AG04449 (cell line): ENCODE results near the gene NEU1.

Experiments used
- CTCF ChIA-PET: fragments of 350-600 bp; formaldehyde crosslinking; extraction: SDS; loops from one replicate; lab custom pipeline; 2021; ENCODE audit warnings: antibody characterized with exemption; lab: Yijun Ruan, JAX
- POLR2A ChIA-PET: fragments of 400-600, 350-600 bp; formaldehyde crosslinking; extraction: SDS; loops from one replicate; lab custom pipeline; 2020; ENCODE audit warnings: antibody characterized with exemption, inconsistent platforms; lab: Yijun Ruan, JAX
- DNase-seq: peaks from one replicate; pipeline ENCODE4 v3.0.0-alpha.2; 2010; ENCODE audit warnings: low read depth, low spot score
- H3K4me3 ChIP-seq: 2 replicates; pipeline ENCODE4 v1.5.1; 2011; ENCODE audit warnings: low read depth, mild to moderate bottlenecking, control low read depth, low read length
- TF ChIP-seq, protein P1 (sequence below): IDR thresholded peaks from one replicate; pipeline ENCODE4 v1.5.1; 2011; ENCODE audit warnings: mild to moderate bottlenecking, moderate library complexity, low read length, control low read depth, inconsistent platforms; ENCODE audit not compliant: insufficient read depth; ENCODE audit errors: missing control alignments

Gene NEU1

DNA sequence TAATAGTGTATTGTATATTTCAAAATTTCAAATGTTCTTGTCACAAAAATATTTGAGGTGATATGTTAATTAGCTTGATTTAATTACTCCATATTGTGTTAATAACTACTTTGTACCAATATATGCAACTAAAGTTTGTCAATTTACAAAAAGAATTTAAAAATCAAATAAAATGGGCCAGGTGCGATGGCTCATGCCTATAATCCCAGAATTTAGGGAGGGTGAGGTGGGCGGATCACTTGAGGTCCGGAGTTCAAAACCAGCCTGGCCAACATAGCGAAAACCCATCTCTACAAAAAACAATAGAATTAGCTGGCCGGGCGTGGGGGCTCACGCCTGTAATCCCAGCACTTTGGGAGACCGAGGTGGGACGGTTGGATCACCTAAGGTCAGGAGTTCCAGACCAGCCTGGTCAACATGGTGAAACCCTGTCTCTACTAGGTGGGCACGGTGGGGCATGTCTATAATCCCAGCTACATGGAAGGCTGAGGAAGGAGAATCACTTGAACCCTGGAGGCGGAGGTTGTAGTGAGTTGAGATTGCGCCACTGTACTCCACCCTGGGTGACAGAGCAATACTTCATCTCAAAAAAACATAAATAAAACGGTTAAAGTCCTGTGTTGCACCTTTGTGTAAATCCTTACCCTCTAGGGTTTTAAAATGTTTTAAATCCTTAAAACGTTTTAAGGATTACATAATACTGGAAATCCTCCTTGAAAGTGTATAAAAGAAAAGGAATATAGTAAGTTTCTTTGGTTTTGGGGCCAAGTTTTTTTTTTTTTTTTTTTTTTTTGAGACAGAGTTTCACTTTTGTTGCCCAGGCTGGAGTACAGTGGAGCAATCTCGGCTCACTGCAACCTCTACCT is 31.0 kb downstream of the NEU1 start:
- peak overlapping the region; percentile 71; the same call in 1 of the 2 replicates for H3K4me3 ChIP-seq
- TF ChIP-seq, protein P1, sequence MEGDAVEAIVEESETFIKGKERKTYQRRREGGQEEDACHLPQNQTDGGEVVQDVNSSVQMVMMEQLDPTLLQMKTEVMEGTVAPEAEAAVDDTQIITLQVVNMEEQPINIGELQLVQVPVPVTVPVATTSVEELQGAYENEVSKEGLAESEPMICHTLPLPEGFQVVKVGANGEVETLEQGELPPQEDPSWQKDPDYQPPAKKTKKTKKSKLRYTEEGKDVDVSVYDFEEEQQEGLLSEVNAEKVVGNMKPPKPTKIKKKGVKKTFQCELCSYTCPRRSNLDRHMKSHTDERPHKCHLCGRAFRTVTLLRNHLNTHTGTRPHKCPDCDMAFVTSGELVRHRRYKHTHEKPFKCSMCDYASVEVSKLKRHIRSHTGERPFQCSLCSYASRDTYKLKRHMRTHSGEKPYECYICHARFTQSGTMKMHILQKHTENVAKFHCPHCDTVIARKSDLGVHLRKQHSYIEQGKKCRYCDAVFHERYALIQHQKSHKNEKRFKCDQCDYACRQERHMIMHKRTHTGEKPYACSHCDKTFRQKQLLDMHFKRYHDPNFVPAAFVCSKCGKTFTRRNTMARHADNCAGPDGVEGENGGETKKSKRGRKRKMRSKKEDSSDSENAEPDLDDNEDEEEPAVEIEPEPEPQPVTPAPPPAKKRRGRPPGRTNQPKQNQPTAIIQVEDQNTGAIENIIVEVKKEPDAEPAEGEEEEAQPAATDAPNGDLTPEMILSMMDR = no peak
- CTCF ChIA-PET = interaction anchor here (0.9 to 5.1 kb wide), 8 partner anchors 33 to 152 kb away, joined by 3 to 60 read pairs (median 9); partner anchors contain the start of genes DDAH2 and LY6G5C
- DNase-seq = no peak
- POLR2A ChIA-PET = interaction anchor here (0.5 to 1.8 kb wide), 3 partner anchors 79 to 146 kb away, joined by 3 to 14 read pairs (median 3); partner anchors contain the start of gene DDAH2

- POLR2A ChIA-PET = interaction anchor here (0.5 to 1.8 kb wide), 5 partner anchors 16 to 145 kb away, joined by 3 to 14 read pairs (median 5); partner anchors contain the start of genes DDAH2, HSPA1A, HSPA1L and LSM2
- CTCF ChIA-PET = interaction anchor here (0.6 to 5.1 kb wide), 17 partner anchors 8 to 151 kb away, joined by 3 to 60 read pairs (median 5); partner anchors contain the start of genes DDAH2, HSPA1A, HSPA1L and LSM2
These were observed 31.7 kb downstream of the NEU1 start for GRCh38 chr6:31830886-31831335.

GRCh38 chr6:31829633-31830283 is 32.9 kb downstream of the NEU1 start:
- TF ChIP-seq, protein P1 = no peak
- ChIA-PET POLR2A (interaction anchor here (0.6 to 1.8 kb wide), 13 partner anchors 9 to 715 kb away, joined by 3 to 14 read pairs (median 3); partner anchors contain the start of genes ABHD16A, ATP6V1G2, DDAH2 and HSPA1A), CTCF (interaction anchor here (0.8 to 5.1 kb wide), 23 partner anchors 9 to 267 kb away, joined by 3 to 60 read pairs (median 4); partner anchors contain the start of genes C6orf47, CLIC1, DDAH2 and HSPA1A)
- H3K4me3 ChIP-seq = peak overlapping the region; percentile 71
- DNase-seq = no peak

More at GRCh38 chr6:31830886-31831335, 31.7 kb downstream of the NEU1 start:
- no peak for DNase-seq
- peak overlapping the region; percentile 71 for H3K4me3 ChIP-seq
- TF ChIP-seq, protein P1 = no peak

- TF ChIP-seq, protein P1 = no peak
- ChIA-PET CTCF (interaction anchor here (1.0 to 2.4 kb wide), 5 partner anchors 9 to 146 kb away, joined by 3 to 11 read pairs (median 5); partner anchors contain the start of genes LY6G5C and VARS1), POLR2A (interaction anchor here (0.6 to 2.3 kb wide), 38 partner anchors 8 to 287 kb away, joined by 3 to 45 read pairs (median 5); partner anchors contain the start of genes ABHD16A, BAG6, C6orf47 and CLIC1)
- peak within 1 kb of the TSS; percentile 86 for H3K4me3 ChIP-seq
- DNase-seq = peak; percentile 99
These were observed 35.1 kb downstream of the NEU1 start, which contains the start of gene HSPA1B for GRCh38 chr6:31827286-31828079. Gene HSPA1B, plus strand, starts transcription at chr6:31827738. Its CDS starts 213 bp downstream, at chr6:31827951.

DNA sequence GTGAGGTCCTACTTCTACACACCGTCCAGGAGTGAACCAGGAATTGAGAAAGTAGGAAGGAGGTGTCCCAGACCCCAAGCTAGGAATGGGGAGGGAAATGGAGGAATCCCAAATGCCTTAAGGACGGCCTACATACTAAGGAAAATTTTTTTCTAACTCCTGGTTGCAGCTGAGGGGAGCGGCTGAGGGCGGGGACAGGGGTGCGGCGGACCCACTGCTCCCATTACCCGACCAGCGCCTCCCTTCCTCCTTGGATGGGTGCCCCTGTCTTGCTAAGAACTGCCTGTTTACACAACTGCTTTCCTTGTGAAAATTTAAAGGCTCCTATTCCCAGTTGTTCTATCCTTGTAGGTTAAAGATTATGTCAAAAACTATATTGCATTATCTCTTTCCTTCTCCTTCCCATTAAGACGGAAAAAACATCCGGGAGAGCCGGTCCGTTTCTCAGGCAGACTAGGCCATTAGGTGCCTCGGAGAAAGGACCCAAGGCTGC is 35.8 kb downstream of the NEU1 start:
- TF ChIP-seq, protein P1 = no peak
- POLR2A ChIA-PET = interaction anchor here (0.6 to 2.3 kb wide), 35 partner anchors 9 to 285 kb away, joined by 3 to 45 read pairs (median 5); partner anchors contain the start of genes ABHD16A, BAG6, C6orf47 and CLIC1
- CTCF ChIA-PET = interaction anchor here (0.9 to 2.4 kb wide), 6 partner anchors 10 to 145 kb away, joined by 3 to 11 read pairs (median 4); partner anchors contain the start of genes LY6G5C and VARS1
- no peak for DNase-seq
- H3K4me3 ChIP-seq = peak overlapping the region; percentile 50
